Smooth muscle cell (in vitro differentiated cells): ENCODE results near the gene JOSD1. TPM values are rescaled to one million over a fixed set of nuclear protein-coding genes. Genes with fewer than 3 reads are reported as not detected.

Experiments used
- DNase-seq: peaks from one replicate; lab custom pipeline; 2025; ENCODE audit not compliant: unreplicated experiment; lab: John Stamatoyannopoulos, UW
- H2AFZ ChIP-seq: fragments of 200-600 bp; sonication (generic); 2 replicates; pipeline ENCODE4 v1.6.0; 2016; ENCODE audit warnings: antibody characterized with exemption, low read depth, mild to moderate bottlenecking
- H3F3A ChIP-seq: fragments of 200-600 bp; sonication (generic); 2 replicates; pipeline ENCODE4 v1.6.0; 2017; ENCODE audit warnings: antibody characterized with exemption, low read depth
- H3K27ac ChIP-seq: fragments of 200-600 bp; sonication (generic); 2 replicates; pipeline ENCODE4 v1.5.1; 2016; ENCODE audit warnings: low read depth, mild to moderate bottlenecking
- H3K27me3 ChIP-seq: fragments of 200-600 bp; sonication (generic); 2 replicates; pipeline ENCODE4 v1.6.1; 2016; ENCODE audit warnings: low read depth, mild to moderate bottlenecking
- H3K36me3 ChIP-seq: fragments of 200-600 bp; sonication (generic); 2 replicates; pipeline ENCODE4 v1.5.1; 2016; ENCODE audit warnings: low read depth
- H3K4me1 ChIP-seq: fragments of 200-600 bp; sonication (generic); 2 replicates; pipeline ENCODE4 v1.5.1; 2016; ENCODE audit warnings: low read depth
- H3K4me2 ChIP-seq: fragments of 200-600 bp; sonication (generic); 2 replicates; pipeline ENCODE4 v1.6.0; 2016; ENCODE audit warnings: mild to moderate bottlenecking
- H3K4me3 ChIP-seq: fragments of 200-600 bp; sonication (generic); 2 replicates; pipeline ENCODE4 v1.5.1; 2016; ENCODE audit warnings: mild to moderate bottlenecking
- H3K79me2 ChIP-seq: fragments of 200-600 bp; sonication (generic); 2 replicates; pipeline ENCODE4 v1.6.0; 2016; ENCODE audit warnings: low read depth, mild to moderate bottlenecking
- H3K9ac ChIP-seq: fragments of 200-600 bp; sonication (generic); 2 replicates; pipeline ENCODE4 v1.6.0; 2016; ENCODE audit warnings: low read depth
- H3K9me3 ChIP-seq: fragments of 200-600 bp; sonication (generic); replicated peaks from 2 replicates; pipeline ENCODE4 v1.5.1; 2016; ENCODE audit warnings: low read depth
- H4K20me1 ChIP-seq: fragments of 200-600 bp; sonication (generic); 2 replicates; pipeline ENCODE4 v1.6.0; 2016; ENCODE audit warnings: low read depth
- WGBS: methylation state at CpG from one replicate; pipeline ENCODE4 v1.1.7; 2016; ENCODE audit warnings: low lambda C conversion rate; 5-methylcytosine and 5-hydroxymethylcytosine counted together
- polyA plus RNA-seq: library from polyadenylated mRNA; unstranded; fragments of >200 nt; fragmentation: Nextera tagmentation; extraction: Ambion mirVana; gene quantifications from 2 replicates; pipeline ENCODE4 v1.2.1, GENCODE V29; 2016
- total RNA-seq: library from RNA; depleted of rRNA; stranded (reverse); fragments of >200 nt; gene quantifications from 2 replicates; pipeline ENCODE4 v1.2.3, GENCODE V29; 2014
- TF ChIP-seq, protein P1 (sequence below): fragments of 200-600 bp; sonication (generic); IDR thresholded peaks from 2 replicates; pipeline ENCODE4 v1.5.1; 2017; ENCODE audit warnings: borderline replicate concordance, mild to moderate bottlenecking, antibody characterized with exemption; ENCODE audit not compliant: insufficient read depth, poor library complexity, severe bottlenecking

The JOSD1 gene
- total and polyA plus RNA-seq, 2 experiments from 2014 or later, result 6.2 to 38.9 TPM

DNA sequence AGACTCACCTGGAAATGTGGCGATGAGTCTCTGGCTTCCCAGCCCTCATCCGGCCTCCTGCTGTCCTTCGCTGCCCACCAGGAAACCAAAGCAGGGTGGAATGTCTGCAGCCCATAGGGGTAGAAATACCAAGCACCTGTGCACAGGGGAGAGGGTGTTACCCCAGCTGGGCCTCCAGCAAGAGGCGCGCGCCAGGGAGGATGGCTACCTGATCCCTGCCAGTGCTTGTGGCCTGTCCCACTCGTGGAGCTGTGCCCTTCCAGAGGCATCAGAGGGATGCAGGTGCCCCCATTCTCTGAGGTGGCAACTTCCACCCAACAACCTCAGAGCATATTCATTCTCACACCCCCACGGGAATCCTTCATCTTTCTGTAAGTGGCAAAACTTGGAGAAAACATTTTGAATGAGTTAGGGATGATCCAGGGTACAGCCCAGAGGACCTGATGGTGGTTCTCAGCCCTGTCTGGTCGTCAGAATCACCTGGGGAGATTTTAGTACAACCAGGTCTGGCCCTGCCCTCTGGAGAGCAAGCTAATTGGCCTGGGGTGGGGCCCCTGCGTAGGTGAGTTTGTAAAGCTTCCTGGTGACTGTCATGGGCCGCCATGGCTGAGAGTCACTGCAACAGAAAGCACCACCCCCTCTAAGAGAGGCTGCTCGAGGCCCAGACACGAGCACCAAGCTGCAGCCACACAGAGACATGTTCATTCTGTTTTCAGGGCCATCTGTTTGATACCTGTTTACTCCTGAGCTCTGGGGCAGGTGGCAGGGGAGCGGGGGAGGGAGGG, 45.1 kb upstream of the JOSD1 start:
- Histone ChIP-seq H3K36me3 (peaks cover 9% of the 10 kb centered on the region), H4K20me1 (no peaks in the 10 kb centered on the region), H3K4me3 (no peak overlapping the region), H3K27me3 (no peaks in the 10 kb centered on the region), H2AFZ (no peak overlapping the region), H3K9ac (no peak overlapping the region), H3K4me2 (no peak overlapping the region), H3K79me2 (no peaks in the 10 kb centered on the region), H3K9me3 (no peaks in the 10 kb centered on the region), H3F3A (no peaks in the 10 kb centered on the region), H3K4me1 (no peaks in the 10 kb centered on the region), H3K27ac (no peak overlapping the region)
- 93% methylated on average over 14 of the region's 14 CpGs for WGBS
- no peak for DNase-seq
- TF ChIP-seq, protein P1, sequence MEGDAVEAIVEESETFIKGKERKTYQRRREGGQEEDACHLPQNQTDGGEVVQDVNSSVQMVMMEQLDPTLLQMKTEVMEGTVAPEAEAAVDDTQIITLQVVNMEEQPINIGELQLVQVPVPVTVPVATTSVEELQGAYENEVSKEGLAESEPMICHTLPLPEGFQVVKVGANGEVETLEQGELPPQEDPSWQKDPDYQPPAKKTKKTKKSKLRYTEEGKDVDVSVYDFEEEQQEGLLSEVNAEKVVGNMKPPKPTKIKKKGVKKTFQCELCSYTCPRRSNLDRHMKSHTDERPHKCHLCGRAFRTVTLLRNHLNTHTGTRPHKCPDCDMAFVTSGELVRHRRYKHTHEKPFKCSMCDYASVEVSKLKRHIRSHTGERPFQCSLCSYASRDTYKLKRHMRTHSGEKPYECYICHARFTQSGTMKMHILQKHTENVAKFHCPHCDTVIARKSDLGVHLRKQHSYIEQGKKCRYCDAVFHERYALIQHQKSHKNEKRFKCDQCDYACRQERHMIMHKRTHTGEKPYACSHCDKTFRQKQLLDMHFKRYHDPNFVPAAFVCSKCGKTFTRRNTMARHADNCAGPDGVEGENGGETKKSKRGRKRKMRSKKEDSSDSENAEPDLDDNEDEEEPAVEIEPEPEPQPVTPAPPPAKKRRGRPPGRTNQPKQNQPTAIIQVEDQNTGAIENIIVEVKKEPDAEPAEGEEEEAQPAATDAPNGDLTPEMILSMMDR, result no peak

DNA sequence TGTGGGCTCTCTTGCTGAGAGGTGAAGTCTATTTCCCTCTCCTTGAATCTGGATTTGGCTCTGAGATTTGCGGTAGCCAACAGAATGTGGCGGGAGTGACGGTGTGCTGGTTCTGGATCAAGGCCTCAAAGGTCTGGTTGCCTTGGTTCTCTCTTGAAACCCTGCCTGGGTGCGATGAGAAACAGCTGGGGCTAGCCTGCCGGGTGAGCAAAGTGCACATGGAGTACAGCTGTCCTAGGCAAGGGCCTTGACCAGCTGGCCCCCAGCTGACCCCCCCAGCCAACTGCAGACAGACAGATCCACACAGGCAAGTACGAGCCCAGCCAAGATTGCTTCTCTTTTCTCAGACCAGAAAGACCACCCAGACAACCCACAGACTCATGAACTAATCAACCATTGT, 44.2 kb upstream of the JOSD1 start:
- no peak overlapping the region for H3K4me2 ChIP-seq
- no peaks in the 10 kb centered on the region for H3F3A ChIP-seq
- 100% methylated on average over 6 of the region's 6 CpGs for WGBS
- DNase-seq, result no peak
- no peaks in the 10 kb centered on the region for H3K79me2 ChIP-seq
- peaks cover 9% of the 10 kb centered on the region for H3K36me3 ChIP-seq
- H3K27ac ChIP-seq, result no peak overlapping the region
- no peaks in the 10 kb centered on the region for H3K27me3 ChIP-seq
- H3K9me3 ChIP-seq, result no peaks in the 10 kb centered on the region
- H3K4me1 ChIP-seq, result no peaks in the 10 kb centered on the region
- no peaks in the 10 kb centered on the region for H4K20me1 ChIP-seq
- TF ChIP-seq, protein P1, result no peak
- no peak overlapping the region for H3K9ac ChIP-seq
- H2AFZ ChIP-seq, result no peak overlapping the region
- H3K4me3 ChIP-seq, result no peak overlapping the region

DNA sequence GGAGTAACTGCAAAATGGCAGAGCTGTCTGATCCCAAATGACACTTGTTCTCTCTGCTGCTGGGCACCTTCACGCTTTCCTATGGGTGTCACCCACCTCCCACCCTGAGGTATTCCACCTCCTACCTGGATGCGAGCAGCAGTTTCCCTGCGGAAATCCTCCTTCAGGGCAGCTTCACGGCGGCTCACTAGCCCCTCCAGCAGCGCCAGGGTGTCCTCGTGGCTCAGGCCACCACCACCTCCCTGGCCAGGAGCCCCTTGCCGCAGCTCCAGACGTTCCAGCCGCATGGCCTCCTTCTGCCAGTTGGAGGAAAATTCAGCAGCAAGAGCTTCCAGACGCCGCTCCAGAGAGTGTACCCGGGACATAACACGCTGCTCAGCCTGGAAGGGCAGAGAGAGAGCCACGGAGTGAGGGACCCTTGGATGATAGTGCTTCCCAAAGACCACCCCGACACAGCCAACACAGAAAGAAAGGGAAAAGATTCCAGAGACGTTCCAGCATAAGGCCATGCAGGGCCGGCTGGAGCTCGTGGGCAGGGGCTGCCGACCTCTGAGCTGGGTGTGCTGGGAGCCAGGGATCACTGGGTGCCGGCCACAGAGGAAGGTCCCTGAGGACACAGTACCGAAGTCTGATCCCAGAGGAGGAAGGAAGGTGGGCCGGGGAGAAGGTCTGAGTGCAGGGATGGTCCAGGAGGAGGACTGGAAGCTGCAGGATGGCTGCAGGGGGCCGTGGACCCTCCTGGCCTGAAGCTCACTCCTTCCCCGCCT, 41.6 kb upstream of the JOSD1 start:
- no peaks in the 10 kb centered on the region for H3K9me3 ChIP-seq
- WGBS, result 98% methylated on average over 25 of the region's 25 CpGs
- H3F3A ChIP-seq, result no peaks in the 10 kb centered on the region
- no peak overlapping the region for H3K4me2 ChIP-seq
- H3K27me3 ChIP-seq, result no peaks in the 10 kb centered on the region
- no peak overlapping the region for H3K27ac ChIP-seq
- no peak overlapping the region for H2AFZ ChIP-seq
- no peaks in the 10 kb centered on the region for H4K20me1 ChIP-seq
- H3K36me3 ChIP-seq, result peaks cover 9% of the 10 kb centered on the region
- H3K79me2 ChIP-seq, result no peaks in the 10 kb centered on the region
- H3K4me3 ChIP-seq, result no peak overlapping the region
- TF ChIP-seq, protein P1, result no peak
- no peak for DNase-seq
- H3K4me1 ChIP-seq, result no peaks in the 10 kb centered on the region
- no peak overlapping the region for H3K9ac ChIP-seq
